ENCODE results near the gene TRAPPC14.
A peak's percentile ranks its signal among the peaks of the same experiment; 100 is the strongest.

TRAPPC14 gene

GRCh38 chr7:100159099-100159623 is 638 bp upstream of the TRAPPC14 start (continued):
- TF ChIP-seq PATZ1 (CRISPR knock-in tag; IDR thresholded peaks at IDR 0.05; ENCODE audit: borderline replicate concordance) (no peak), ZNF8 (CRISPR knock-in tag; IDR thresholded peaks at IDR 0.05) (no peak), ESRRG (CRISPR knock-in tag; IDR thresholded peaks at IDR 0.05) (no peak)

- peak; percentile 51 for ATAC-seq
- TF ChIP-seq PATZ1 (CRISPR knock-in tag; IDR thresholded peaks at IDR 0.05; ENCODE audit: borderline replicate concordance), result peak; percentile 83; the same call in 1 of the 2 replicates
- TF ChIP-seq PPARA (CRISPR knock-in tag; IDR thresholded peaks at IDR 0.05; ENCODE audit: borderline replicate concordance), result no peak
Observed at GRCh38 chr7:100157334-100158228, 942 bp downstream of the TRAPPC14 start.

GRCh38 chr7:100157069-100157333 is 1.5 kb downstream of the TRAPPC14 start:
- no peak for ATAC-seq
- TF ChIP-seq ZC3H10 (CRISPR knock-in tag; IDR thresholded peaks at IDR 0.05), result no peak

- no peak for ATAC-seq
- TF ChIP-seq ZNF8 (CRISPR knock-in tag; IDR thresholded peaks at IDR 0.05), result no peak
- no peak for TF ChIP-seq ZFP30 (CRISPR knock-in tag; IDR thresholded peaks at IDR 0.05)
- TF ChIP-seq POU6F1 (CRISPR knock-in tag; IDR thresholded peaks at IDR 0.05; ENCODE audit: borderline replicate concordance, low read depth), result no peak
- no peak for TF ChIP-seq PATZ1 (CRISPR knock-in tag; IDR thresholded peaks at IDR 0.05; ENCODE audit: borderline replicate concordance)
- no peak for TF ChIP-seq ZNF70 (CRISPR knock-in tag; IDR thresholded peaks at IDR 0.05)
- TF ChIP-seq BACH2 (CRISPR knock-in tag; IDR thresholded peaks at IDR 0.05; ENCODE audit: borderline replicate concordance), result no peak
- no peak for TF ChIP-seq CREB5 (CRISPR knock-in tag; IDR thresholded peaks at IDR 0.05; ENCODE audit: low read depth)
- TF ChIP-seq ZFP3 (CRISPR knock-in tag; IDR thresholded peaks at IDR 0.05), result no peak
- no peak for TF ChIP-seq ARNTL (CRISPR knock-in tag; IDR thresholded peaks at IDR 0.05; ENCODE audit: borderline replicate concordance, low read depth)
- TF ChIP-seq OSR1 (CRISPR knock-in tag; IDR thresholded peaks at IDR 0.05), result no peak
- TF ChIP-seq CSRNP3 (CRISPR knock-in tag; IDR thresholded peaks at IDR 0.05), result no peak
- TF ChIP-seq TSHZ2 (CRISPR knock-in tag; IDR thresholded peaks at IDR 0.05), result no peak
- no peak for TF ChIP-seq PPARA (CRISPR knock-in tag; IDR thresholded peaks at IDR 0.05; ENCODE audit: borderline replicate concordance)
- TF ChIP-seq ISL1 (CRISPR knock-in tag; IDR thresholded peaks at IDR 0.05), result no peak
- TF ChIP-seq ZNF565 (CRISPR knock-in tag; conservative IDR thresholded peaks at IDR 0.05; ENCODE audit: low read depth), result no peak
- no peak for TF ChIP-seq GLIS3 (CRISPR knock-in tag; IDR thresholded peaks at IDR 0.05)
- no peak for TF ChIP-seq TOX (CRISPR knock-in tag; IDR thresholded peaks at IDR 0.05; ENCODE audit: borderline replicate concordance)
- no peak for TF ChIP-seq RARB (CRISPR knock-in tag; IDR thresholded peaks at IDR 0.05)
- TF ChIP-seq SNAI2 (CRISPR knock-in tag; IDR thresholded peaks at IDR 0.05), result no peak
Observed at GRCh38 chr7:100156331-100157068, 2.0 kb downstream of the TRAPPC14 start.

Measured in SK-N-SH treated with all-trans-retinoic acid at 6 μM for 48 hours (cell line).